ENCODE data around the gene NCAPD2.

- TF ChIP-seq, protein P1, sequence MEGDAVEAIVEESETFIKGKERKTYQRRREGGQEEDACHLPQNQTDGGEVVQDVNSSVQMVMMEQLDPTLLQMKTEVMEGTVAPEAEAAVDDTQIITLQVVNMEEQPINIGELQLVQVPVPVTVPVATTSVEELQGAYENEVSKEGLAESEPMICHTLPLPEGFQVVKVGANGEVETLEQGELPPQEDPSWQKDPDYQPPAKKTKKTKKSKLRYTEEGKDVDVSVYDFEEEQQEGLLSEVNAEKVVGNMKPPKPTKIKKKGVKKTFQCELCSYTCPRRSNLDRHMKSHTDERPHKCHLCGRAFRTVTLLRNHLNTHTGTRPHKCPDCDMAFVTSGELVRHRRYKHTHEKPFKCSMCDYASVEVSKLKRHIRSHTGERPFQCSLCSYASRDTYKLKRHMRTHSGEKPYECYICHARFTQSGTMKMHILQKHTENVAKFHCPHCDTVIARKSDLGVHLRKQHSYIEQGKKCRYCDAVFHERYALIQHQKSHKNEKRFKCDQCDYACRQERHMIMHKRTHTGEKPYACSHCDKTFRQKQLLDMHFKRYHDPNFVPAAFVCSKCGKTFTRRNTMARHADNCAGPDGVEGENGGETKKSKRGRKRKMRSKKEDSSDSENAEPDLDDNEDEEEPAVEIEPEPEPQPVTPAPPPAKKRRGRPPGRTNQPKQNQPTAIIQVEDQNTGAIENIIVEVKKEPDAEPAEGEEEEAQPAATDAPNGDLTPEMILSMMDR (IDR thresholded peaks at IDR 0.05) = no peak
- no peak for TF ChIP-seq POLR2A (IDR thresholded peaks at IDR 0.05)
These were observed 35.4 kb downstream of the NCAPD2 start for GRCh38 chr12:6529291-6529737.
